HG02610 (cell line): ENCODE data around the gene DGKH.
A peak's percentile ranks its signal among the peaks of the same experiment; 100 is the strongest.

Experiments
- ATAC-seq: cut with Tn5 transposase; IDR thresholded peaks from one replicate; pipeline ENCODE4 v1.9.1; 2021; ENCODE audit warnings: mild to moderate bottlenecking, moderate library complexity; ENCODE audit not compliant: unreplicated experiment

The DGKH gene, protein sequence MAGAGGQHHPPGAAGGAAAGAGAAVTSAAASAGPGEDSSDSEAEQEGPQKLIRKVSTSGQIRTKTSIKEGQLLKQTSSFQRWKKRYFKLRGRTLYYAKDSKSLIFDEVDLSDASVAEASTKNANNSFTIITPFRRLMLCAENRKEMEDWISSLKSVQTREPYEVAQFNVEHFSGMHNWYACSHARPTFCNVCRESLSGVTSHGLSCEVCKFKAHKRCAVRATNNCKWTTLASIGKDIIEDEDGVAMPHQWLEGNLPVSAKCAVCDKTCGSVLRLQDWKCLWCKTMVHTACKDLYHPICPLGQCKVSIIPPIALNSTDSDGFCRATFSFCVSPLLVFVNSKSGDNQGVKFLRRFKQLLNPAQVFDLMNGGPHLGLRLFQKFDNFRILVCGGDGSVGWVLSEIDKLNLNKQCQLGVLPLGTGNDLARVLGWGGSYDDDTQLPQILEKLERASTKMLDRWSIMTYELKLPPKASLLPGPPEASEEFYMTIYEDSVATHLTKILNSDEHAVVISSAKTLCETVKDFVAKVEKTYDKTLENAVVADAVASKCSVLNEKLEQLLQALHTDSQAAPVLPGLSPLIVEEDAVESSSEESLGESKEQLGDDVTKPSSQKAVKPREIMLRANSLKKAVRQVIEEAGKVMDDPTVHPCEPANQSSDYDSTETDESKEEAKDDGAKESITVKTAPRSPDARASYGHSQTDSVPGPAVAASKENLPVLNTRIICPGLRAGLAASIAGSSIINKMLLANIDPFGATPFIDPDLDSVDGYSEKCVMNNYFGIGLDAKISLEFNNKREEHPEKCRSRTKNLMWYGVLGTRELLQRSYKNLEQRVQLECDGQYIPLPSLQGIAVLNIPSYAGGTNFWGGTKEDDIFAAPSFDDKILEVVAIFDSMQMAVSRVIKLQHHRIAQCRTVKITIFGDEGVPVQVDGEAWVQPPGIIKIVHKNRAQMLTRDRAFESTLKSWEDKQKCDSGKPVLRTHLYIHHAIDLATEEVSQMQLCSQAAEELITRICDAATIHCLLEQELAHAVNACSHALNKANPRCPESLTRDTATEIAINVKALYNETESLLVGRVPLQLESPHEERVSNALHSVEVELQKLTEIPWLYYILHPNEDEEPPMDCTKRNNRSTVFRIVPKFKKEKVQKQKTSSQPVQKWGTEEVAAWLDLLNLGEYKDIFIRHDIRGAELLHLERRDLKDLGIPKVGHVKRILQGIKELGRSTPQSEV

GRCh38 chr13:42048342-42048683, at the start of gene DGKH:
Gene DGKH (plus strand): TSS chr13:42048648. CDS start chr13:42048774, 126 bp downstream.
- peak; percentile 33 for ATAC-seq

DNA sequence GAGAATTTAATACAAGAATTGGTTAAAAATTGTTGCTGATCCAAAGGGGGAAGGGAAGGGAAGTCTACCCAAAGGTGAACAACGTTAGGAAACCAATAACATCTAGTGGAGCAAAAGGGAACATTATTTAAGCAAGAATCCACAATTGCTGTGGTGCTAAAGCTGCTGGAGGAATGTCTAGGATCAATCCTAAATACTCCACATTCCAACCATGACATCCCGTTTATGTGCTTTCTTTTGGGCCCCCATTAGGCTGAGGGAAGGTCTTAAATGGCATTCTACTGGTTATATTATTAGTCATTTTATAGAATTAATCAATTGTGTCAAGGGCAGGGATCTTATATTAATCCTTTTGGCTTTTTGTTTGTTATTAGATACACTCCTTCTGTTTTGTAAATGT, 47.6 kb upstream of the DGKH start:
- ATAC-seq: no peak

GRCh38 chr13:42001580-42001979, 46.9 kb upstream of the DGKH start:
- no peak for ATAC-seq

- no peak for ATAC-seq
These were observed 46.4 kb upstream of the DGKH start for GRCh38 chr13:42002066-42002465.

DNA sequence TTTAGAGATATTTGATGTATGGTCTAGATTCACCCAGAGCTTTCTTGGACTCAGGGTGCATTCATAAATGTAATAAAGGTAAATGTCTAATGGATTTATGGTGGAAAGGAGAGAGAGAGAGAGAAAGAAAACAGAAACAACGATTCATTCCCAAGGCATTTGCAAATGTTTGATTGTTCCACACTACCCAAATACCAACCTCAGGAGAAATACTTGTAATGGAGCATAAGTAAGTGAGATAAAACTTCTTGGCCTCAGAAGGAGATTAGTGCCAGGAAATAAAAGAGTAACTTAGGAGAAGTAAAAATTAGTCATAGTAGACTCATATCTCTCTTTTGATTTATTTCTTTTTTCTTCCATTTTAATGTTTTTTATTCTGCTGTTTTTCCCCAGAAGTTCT, 40.6 kb upstream of the DGKH start:
- no peak for ATAC-seq

- no peak for ATAC-seq
These were observed 39.4 kb upstream of the DGKH start for GRCh38 chr13:42009057-42009456.

GRCh38 chr13:42011601-42012350, 36.7 kb upstream of the DGKH start:
- ATAC-seq: no peak

DNA sequence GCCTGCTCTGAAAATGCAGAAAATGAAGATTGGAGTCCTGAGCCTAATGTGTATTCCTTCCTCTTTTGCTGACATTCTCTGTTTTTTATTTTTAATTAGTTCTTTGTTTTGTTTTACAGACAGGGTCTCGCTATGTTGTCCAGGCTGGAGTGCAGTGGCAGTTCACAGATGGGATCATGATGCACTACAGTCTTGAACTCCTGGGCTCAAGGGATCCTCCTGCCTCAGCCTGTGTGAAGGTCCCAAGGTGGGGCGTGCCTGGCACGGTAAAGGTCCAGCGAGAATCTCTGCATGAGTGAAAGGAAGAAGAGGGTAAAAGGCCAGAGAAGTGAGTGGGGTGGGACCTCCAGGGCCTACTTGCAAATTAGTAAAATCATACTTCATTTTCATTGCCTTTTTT, 34.3 kb upstream of the DGKH start:
- no peak for ATAC-seq

DNA sequence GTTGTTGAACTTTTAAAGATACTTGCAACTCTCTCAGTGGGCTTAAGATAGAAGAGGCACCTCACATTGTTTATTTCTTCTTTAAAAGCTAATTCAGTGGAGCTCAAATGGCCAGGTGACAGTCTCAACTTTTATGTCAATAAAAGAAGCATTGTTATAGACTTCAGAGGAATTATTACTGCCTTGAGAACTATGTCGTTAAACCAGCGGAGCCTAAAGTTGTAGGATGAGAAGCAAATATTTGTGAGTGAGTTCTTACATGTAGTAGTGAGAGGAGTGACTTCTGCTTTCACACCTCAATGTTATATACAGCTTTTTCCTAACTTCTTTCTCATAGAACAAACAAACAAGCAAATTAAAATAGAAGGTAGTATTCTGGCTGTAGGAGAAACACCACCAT, 31.2 kb upstream of the DGKH start:
- ATAC-seq: no peak

DNA sequence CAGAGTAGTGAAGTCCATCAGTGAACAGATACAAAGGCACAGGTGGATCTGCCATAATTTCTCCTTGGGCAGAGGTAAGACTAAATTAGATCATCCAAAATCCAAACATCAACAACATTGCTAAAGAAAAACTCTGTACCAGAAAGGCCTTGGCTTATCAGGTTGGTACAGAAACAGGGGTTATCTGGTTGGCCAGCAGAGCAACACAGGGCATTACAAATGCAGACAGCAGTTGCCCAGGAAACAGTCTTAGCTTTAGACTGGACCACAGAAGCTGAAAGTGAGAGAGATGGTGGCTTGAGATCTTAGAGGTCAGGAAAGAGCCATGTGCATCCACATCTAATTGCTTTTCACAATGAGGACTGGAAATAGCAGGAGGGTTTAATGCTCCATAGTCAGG, 26.6 kb upstream of the DGKH start:
- no peak for ATAC-seq

DNA sequence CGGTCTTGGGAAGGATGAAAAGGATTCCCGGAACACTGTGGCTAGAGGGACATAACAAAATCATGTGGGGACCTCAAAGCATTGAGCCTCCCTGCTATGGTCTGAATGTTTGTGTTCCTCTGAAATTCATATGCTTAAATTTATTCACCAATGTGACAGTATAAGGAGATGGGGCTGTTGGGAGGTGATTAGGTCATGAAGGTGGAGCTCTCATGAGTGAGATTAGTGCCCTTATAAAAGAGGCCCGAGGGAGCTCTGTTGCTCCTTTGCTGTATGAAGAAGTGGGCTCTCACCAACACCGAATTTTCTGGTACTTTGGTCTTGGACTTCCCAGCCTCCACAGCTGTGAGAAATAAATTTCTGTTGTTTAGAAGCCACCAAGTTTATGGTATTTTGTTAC, 26.1 kb upstream of the DGKH start:
- ATAC-seq: no peak

GRCh38 chr13:42022796-42023493, 25.5 kb upstream of the DGKH start:
- no peak for ATAC-seq

GRCh38 chr13:42027286-42027685, 21.2 kb upstream of the DGKH start:
- ATAC-seq: no peak

GRCh38 chr13:42028113-42028799, 20.2 kb upstream of the DGKH start:
- no peak for ATAC-seq

GRCh38 chr13:42035905-42036521, 12.4 kb upstream of the DGKH start:
- ATAC-seq: no peak

DNA sequence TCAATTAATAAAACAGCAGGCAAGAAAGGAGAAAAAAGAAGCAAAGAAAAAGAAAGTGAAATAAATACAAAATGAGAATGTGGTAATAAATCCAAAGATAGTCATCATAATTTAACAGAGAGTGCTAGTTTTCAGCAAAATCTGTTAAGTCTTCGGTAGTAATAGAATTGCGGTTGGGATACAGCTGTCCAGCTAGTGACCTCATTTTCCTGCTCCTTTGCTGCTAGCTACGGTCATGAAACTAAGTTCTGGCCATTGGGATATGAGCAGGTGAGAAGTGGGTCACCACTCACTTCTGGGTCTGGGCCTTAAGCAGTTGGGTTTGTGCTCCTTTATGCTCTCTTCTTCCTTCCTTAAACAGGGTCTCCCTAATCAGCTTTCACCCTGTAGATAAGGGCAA, 11.7 kb upstream of the DGKH start:
- no peak for ATAC-seq

GRCh38 chr13:42038661-42039456, 9.6 kb upstream of the DGKH start:
- ATAC-seq: no peak

DNA sequence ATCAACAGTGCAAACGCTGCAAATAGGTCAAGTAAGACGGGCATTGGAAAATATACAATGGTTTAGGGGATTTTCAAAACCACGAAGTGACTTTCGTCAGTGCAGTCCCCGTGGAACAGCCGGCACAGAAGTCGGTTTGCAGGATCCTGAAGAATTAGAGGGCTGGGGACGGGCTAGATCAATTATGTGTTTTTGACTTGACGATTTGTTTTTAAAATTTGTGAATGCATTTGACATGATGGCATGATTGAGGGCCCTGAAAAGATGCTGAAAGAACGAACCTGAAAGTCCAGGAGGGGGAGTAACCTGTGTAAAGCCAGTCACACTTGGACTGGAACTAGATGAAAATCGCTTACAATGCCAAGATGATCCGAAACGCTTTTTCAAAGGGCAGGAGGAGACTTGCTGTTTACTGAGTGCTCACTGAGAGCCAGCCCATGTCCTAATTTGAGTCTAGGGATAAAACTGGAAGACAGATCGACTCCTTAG, 8.9 kb upstream of the DGKH start:
- peak; percentile 9 for ATAC-seq
